ENCODE measurements around the gene MS4A1.

The MS4A1 gene

DNA sequence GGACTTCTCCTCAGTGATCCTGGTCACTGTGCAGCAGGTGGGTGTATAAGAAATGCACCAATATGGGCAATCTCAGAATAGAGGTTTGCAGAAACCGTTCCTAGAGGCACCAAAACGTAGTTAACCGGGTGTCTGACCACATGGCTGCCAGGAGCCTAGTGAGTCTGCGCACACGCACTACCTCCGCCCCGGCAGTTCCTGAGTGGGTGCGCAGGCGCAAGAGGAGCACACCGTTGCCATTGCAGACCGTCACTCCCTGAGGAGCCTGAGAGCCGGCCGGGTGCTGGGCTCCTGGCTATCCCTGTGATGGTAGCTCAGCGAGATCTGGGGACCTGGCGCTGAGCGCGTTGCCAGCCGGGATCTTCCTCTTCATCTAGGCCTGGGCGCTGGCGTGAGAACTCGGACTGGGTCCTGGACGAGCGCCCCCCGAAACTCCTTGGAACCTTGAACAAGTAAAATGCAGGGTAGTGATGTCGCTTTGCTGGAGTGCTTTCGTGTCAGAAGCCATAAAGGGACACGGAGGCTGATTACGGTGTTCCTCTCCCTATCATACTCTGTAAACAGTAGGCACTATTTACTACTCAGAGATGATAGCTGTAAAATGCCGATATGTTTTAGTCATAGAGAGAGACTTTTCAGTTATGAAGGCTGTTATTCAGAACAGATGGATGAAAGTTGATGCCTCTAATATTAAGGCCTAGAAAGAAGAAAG, 59.7 kb downstream of the MS4A1 start, which contains the start of gene MS4A13:
MS4A13 (plus strand) TSS at position 249 of the 712 bp plus-strand sequence. CDS start 2,692 bp downstream, outside the sequence.
- H3K4me3 ChIP-seq (ENCODE audit: low read length), result no peak within 1 kb of the TSS
- no peak for TF ChIP-seq ZNF274 (IDR thresholded peaks at IDR 0.05; ENCODE audit: low read depth, low read length)
